ENCODE results near the gene ZNF319. TPM values are rescaled to one million over a fixed set of nuclear protein-coding genes. Genes with fewer than 3 reads are reported as not detected.

ZNF319 gene
- total and polyA plus RNA-seq, 4 donors, result 0.64 to 3.4 (median 2.6) TPM

- no peak for DNase-seq (ENCODE audit: low spot score)
- H3K4me3 ChIP-seq (ENCODE audit: low read depth in 1 of 3, low read length in 3 of 3), result no peak overlapping the region
- 84% methylated on average over 1 of the region's 1 CpG for WGBS
- H3K27ac ChIP-seq (ENCODE audit: low read depth in 1 of 2, low read length in 2 of 2), result no peak overlapping the region
- H3K9me3 ChIP-seq (ENCODE audit: control insufficient read depth in 4 of 4, low read length in 3 of 4), result no peaks in the 10 kb centered on the region
- peaks cover 0 to 10% (median 6%) of the 10 kb centered on the region in 4 donors for H3K4me1 ChIP-seq (ENCODE audit: control insufficient read depth in 4 of 4, insufficient read depth in 4 of 4, low read length in 3 of 4)
- H3K36me3 ChIP-seq (ENCODE audit: control insufficient read depth in 4 of 4, insufficient read depth in 3 of 4, low read depth in 1 of 4, low read length in 3 of 4), result no peaks in the 10 kb centered on the region
- no peaks in the 10 kb centered on the region for H3K27me3 ChIP-seq (ENCODE audit: control insufficient read depth in 4 of 4, insufficient read depth in 4 of 4, low read length in 3 of 4)
- TF ChIP-seq, protein P1, sequence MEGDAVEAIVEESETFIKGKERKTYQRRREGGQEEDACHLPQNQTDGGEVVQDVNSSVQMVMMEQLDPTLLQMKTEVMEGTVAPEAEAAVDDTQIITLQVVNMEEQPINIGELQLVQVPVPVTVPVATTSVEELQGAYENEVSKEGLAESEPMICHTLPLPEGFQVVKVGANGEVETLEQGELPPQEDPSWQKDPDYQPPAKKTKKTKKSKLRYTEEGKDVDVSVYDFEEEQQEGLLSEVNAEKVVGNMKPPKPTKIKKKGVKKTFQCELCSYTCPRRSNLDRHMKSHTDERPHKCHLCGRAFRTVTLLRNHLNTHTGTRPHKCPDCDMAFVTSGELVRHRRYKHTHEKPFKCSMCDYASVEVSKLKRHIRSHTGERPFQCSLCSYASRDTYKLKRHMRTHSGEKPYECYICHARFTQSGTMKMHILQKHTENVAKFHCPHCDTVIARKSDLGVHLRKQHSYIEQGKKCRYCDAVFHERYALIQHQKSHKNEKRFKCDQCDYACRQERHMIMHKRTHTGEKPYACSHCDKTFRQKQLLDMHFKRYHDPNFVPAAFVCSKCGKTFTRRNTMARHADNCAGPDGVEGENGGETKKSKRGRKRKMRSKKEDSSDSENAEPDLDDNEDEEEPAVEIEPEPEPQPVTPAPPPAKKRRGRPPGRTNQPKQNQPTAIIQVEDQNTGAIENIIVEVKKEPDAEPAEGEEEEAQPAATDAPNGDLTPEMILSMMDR (IDR thresholded peaks at IDR 0.05; ENCODE audit: low read depth, low read length, missing input control), result no peak
- TF ChIP-seq EGR1 (IDR thresholded peaks at IDR 0.05; ENCODE audit: low read depth in 2 of 2) (no peak), FOXA1 (IDR thresholded peaks at IDR 0.05) (no peak)
- H3K9ac ChIP-seq (ENCODE audit: low read depth in 1 of 2, low read length in 2 of 2), result no peak overlapping the region
Measured at GRCh38 chr16:57988929-57989328, 11.5 kb downstream of the ZNF319 start.

GRCh38 chr16:57987441-57988177, 12.9 kb downstream of the ZNF319 start:
- no peak for DNase-seq (ENCODE audit: low spot score)
- no peaks in the 10 kb centered on the region for H3K27me3 ChIP-seq (ENCODE audit: control insufficient read depth in 4 of 4, insufficient read depth in 4 of 4, low read length in 3 of 4)
- H3K27ac ChIP-seq (ENCODE audit: low read depth in 1 of 2, low read length in 2 of 2), result no peak overlapping the region
- H3K4me3 ChIP-seq (ENCODE audit: low read depth in 1 of 3, low read length in 3 of 3), result no peak overlapping the region
- TF ChIP-seq HNF4G (IDR thresholded peaks at IDR 0.05) (no peak), EGR1 (IDR thresholded peaks at IDR 0.05; ENCODE audit: low read depth in 2 of 2) (no peak), RXRA (IDR thresholded peaks at IDR 0.05) (no peak), REST (IDR thresholded peaks at IDR 0.05) (no peak), TAF1 (conservative IDR thresholded peaks at IDR 0.05) (no peak), FOXA2 (IDR thresholded peaks at IDR 0.05) (no peak), FOXA1 (IDR thresholded peaks at IDR 0.05) (no peak), JUND (IDR thresholded peaks at IDR 0.05) (no peak), HNF4A (conservative IDR thresholded peaks at IDR 0.05) (no peak)
- TF ChIP-seq, protein P2, sequence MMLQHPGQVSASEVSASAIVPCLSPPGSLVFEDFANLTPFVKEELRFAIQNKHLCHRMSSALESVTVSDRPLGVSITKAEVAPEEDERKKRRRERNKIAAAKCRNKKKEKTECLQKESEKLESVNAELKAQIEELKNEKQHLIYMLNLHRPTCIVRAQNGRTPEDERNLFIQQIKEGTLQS (IDR thresholded peaks at IDR 0.05), result no peak
- H3K9me3 ChIP-seq (ENCODE audit: control insufficient read depth in 4 of 4, low read length in 3 of 4), result no peaks in the 10 kb centered on the region
- H3K4me1 ChIP-seq (ENCODE audit: control insufficient read depth in 4 of 4, insufficient read depth in 4 of 4, low read length in 3 of 4), result peaks cover 0 to 10% (median 6%) of the 10 kb centered on the region in 4 donors
- H3K36me3 ChIP-seq (ENCODE audit: control insufficient read depth in 4 of 4, insufficient read depth in 3 of 4, low read depth in 1 of 4, low read length in 3 of 4), result no peaks in the 10 kb centered on the region
- H3K9ac ChIP-seq (ENCODE audit: low read depth in 1 of 2, low read length in 2 of 2), result no peak overlapping the region
- WGBS, result 96% methylated on average over 8 of the region's 8 CpGs

DNA sequence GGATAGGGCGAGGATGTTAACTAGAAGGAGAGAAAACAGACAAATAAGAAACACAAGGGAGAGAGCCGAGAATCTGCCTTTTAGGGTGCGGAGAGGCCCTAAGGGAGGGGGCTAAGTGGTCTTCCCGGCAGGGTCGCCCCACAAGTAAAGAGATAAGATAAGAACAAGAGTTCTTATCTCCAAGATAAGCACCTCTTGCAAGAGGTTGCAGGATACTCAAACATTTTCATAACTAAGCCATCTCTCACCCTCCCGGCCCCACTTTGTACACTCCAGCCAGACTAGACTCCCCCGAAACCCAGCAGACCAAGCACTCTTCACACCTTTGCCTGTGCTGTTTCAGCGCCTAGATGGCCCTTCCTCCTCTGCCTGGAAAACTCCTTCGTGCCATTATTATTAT, 14.3 kb downstream of the ZNF319 start:
- H3K9ac ChIP-seq (ENCODE audit: low read depth in 1 of 2, low read length in 2 of 2), result no peak overlapping the region
- no peaks in the 10 kb centered on the region for H3K9me3 ChIP-seq (ENCODE audit: control insufficient read depth in 4 of 4, low read length in 3 of 4)
- H3K27me3 ChIP-seq (ENCODE audit: control insufficient read depth in 4 of 4, insufficient read depth in 4 of 4, low read length in 3 of 4), result no peaks in the 10 kb centered on the region
- H3K36me3 ChIP-seq (ENCODE audit: control insufficient read depth in 4 of 4, insufficient read depth in 3 of 4, low read depth in 1 of 4, low read length in 3 of 4), result no peaks in the 10 kb centered on the region
- H3K4me3 ChIP-seq (ENCODE audit: low read depth in 1 of 3, low read length in 3 of 3), result no peak overlapping the region
- WGBS, result 62% methylated on average over 9 of the region's 9 CpGs
- no peak overlapping the region for H3K27ac ChIP-seq (ENCODE audit: low read depth in 1 of 2, low read length in 2 of 2)
- DNase-seq (ENCODE audit: low spot score), result no peak
- H3K4me1 ChIP-seq (ENCODE audit: control insufficient read depth in 4 of 4, insufficient read depth in 4 of 4, low read length in 3 of 4), result peaks cover 0 to 10% (median 6%) of the 10 kb centered on the region in 4 donors
- TF ChIP-seq HNF4A (conservative IDR thresholded peaks at IDR 0.05) (no peak), HNF4G (IDR thresholded peaks at IDR 0.05) (no peak), GABPA (IDR thresholded peaks at IDR 0.05 in 1 of 2, conservative IDR thresholded peaks at IDR 0.05 in 1 of 2) (no peak), FOXA2 (IDR thresholded peaks at IDR 0.05) (no peak), YY1 (IDR thresholded peaks at IDR 0.05) (no peak), JUND (IDR thresholded peaks at IDR 0.05) (no peak), NR2F2 (IDR thresholded peaks at IDR 0.05) (no peak), SP1 (IDR thresholded peaks at IDR 0.05) (no peak), ZBTB33 (IDR thresholded peaks at IDR 0.05) (no peak), FOXA1 (IDR thresholded peaks at IDR 0.05) (no peak), EGR1 (IDR thresholded peaks at IDR 0.05; ENCODE audit: low read depth in 2 of 2) (no peak)
- TF ChIP-seq, protein P1 (IDR thresholded peaks at IDR 0.05; ENCODE audit: low read depth, low read length, missing input control), result no peak
- TF ChIP-seq, protein P3, sequence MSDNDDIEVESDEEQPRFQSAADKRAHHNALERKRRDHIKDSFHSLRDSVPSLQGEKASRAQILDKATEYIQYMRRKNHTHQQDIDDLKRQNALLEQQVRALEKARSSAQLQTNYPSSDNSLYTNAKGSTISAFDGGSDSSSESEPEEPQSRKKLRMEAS (IDR thresholded peaks at IDR 0.05), result no peak
